Esophagus (tissue), 2 donors: Measurements from ENCODE around the gene SF3B2. TPM values are rescaled to one million over a fixed set of nuclear protein-coding genes. Genes with fewer than 3 reads are reported as not detected.
"Not testable (repeated sequence)": the region's sequence is repeated elsewhere in the genome, so short reads cannot be mapped to it uniquely, and the experiment has no call there.

Experiments used
- H3K27ac ChIP-seq, 2 donors: one replicate each; pipeline ENCODE4 v1.5.1; 2013; ENCODE audit warnings: low read depth in 2 of 2, mild to moderate bottlenecking in 2 of 2, inconsistent platforms in 1 of 2, low read length in 1 of 2, moderate library complexity in 1 of 2
- H3K27me3 ChIP-seq, 2 donors: one replicate each; pipeline ENCODE4 v1.6.1; 2013; ENCODE audit warnings: low read length in 2 of 2, control low read depth in 1 of 2, mild to moderate bottlenecking in 1 of 2; ENCODE audit not compliant: insufficient read depth in 2 of 2, control insufficient read depth in 1 of 2
- H3K36me3 ChIP-seq, 2 donors: one replicate each; pipeline ENCODE4 v1.6.1; 2013; ENCODE audit warnings: low read length in 1 of 2; ENCODE audit not compliant: control insufficient read depth in 2 of 2, insufficient read depth in 2 of 2
- H3K4me1 ChIP-seq, 2 donors: one replicate each; pipeline ENCODE4 v1.6.1; 2013; ENCODE audit warnings: low read length in 1 of 2; ENCODE audit not compliant: control insufficient read depth in 2 of 2, insufficient read depth in 2 of 2
- H3K4me3 ChIP-seq, 2 donors: one replicate each; pipeline ENCODE4 v1.5.1; 2013; ENCODE audit warnings: low read length in 2 of 2, mild to moderate bottlenecking in 2 of 2, low read depth in 1 of 2, moderate library complexity in 1 of 2
- H3K9me3 ChIP-seq, 2 donors: one replicate each; pipeline ENCODE4 v1.6.1; 2013; ENCODE audit warnings: mild to moderate bottlenecking in 2 of 2, low read depth in 1 of 2, low read length in 1 of 2, moderate library complexity in 1 of 2; ENCODE audit not compliant: control insufficient read depth in 2 of 2, insufficient read depth in 1 of 2
- WGBS, 2 donors: extraction: QIAGEN DNeasy Blood & Tissue Kit; methylation state at CpG; one replicate each; pipeline ENCODE4 v1.1.7; 2013; 5-methylcytosine and 5-hydroxymethylcytosine counted together
- polyA plus RNA-seq, 2 donors: library from polyadenylated mRNA; stranded (reverse); fragments of 200-250 nt; gene quantifications; one replicate each; pipeline ENCODE4 v1.2.3, GENCODE V29; 2013
- donor health status: healthy with polysubstance abuse.
- donor health status: Bipolar disorder and iron deficiency.

SF3B2 gene
- polyA plus RNA-seq, 2 donors = 61.9 to 80.2 TPM

DNA sequence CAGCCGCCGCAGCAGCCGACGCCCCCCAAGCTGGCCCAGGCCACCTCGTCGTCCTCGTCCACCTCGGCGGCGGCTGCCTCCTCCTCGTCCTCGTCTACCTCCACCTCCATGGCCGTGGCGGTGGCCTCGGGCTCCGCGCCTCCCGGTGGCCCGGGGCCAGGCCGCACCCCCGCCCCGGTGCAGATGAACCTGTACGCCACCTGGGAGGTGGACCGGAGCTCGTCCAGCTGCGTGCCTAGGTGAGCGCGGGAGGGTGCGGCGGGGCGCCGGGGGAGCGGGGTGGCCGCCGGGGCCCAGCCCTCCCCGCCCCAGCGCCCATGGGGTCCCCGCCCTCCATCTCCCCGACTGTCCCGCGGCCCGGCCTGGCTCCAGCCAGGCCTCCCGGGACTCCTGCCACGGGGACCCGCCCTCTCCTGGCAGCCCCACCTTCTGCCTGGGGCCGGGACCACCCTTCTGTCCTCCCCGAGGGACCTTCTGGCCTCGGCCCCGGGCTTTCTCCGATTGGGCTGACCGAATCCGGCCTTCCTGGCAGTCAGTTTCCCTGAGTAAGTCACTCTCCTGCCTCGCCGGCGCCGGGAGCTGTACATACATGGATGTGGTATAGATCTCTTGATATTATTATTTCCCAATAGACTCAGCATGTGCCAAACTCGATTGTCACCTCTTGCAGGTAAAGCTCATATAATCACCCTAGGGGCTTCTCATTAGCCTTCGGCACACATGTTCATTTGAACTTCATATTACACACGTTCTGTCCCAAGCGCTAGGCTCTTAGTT, 18.6 kb downstream of the SF3B2 start:
- peak overlapping the region; percentile 70 to 86 for H3K4me3 ChIP-seq
- H3K27ac ChIP-seq = peak overlapping the region; percentile 88 to 92
- H3K4me1 ChIP-seq = peaks cover 0 to 6% of the 10 kb centered on the region in 2 donors
- no peaks in the 10 kb centered on the region for H3K9me3 ChIP-seq
- H3K36me3 ChIP-seq = peaks cover 0 to 13% of the 10 kb centered on the region in 2 donors
- WGBS, 2 donors = 1 to 2% methylated on average over 22 to 60 of the region's 60 CpGs
- H3K27me3 ChIP-seq = no peaks in the 10 kb centered on the region

DNA sequence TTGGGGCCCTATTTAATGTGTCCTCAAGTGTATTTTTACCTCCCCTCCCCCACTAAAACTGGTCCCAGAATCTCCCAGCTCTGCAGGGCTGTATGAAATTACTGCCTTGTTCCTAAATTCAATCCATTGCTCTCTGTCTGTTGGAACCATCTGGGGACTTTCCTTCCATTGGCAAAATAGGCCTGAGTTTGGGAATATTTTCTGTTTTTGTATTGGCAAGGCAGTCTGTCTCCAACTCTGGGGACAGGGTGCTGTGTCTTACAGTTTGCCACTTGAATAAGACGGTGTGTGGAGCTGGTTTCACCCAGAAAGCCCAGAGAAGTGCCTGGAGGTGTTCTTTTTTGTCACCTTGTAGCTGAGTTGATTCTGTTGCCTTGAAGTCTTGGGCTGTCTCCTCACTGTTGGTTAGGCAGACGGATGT, 19.2 kb downstream of the SF3B2 start:
- Histone ChIP-seq H3K4me1 (peaks cover 0 to 6% of the 10 kb centered on the region in 2 donors), H3K36me3 (peaks cover 0 to 13% of the 10 kb centered on the region in 2 donors), H3K27ac (peak overlapping the region; percentile 88 to 92), H3K4me3 (peak overlapping the region; percentile 10 to 70), H3K27me3 (no peaks in the 10 kb centered on the region), H3K9me3 (no peaks in the 10 kb centered on the region)
- WGBS, 2 donors = 13 to 24% methylated on average over 2 of the region's 2 CpGs

DNA sequence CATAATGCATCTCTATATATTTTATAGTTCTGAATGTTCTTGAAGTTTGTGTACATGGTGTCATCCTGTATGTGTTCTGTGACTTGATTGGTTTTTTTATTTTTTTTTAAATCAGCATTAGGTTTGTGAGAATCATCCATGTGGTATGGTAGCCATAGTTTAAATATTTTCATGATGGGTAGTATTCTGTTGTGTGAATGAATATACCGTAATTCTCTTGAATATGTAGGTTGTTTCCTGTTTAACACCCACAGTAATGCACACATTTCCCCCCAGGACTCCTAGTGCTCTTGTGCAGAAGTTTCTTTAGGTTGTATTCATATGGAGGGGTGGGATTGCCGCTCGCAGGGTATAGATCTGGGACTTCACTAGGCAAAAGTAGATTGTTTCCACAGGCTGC, 19.9 kb downstream of the SF3B2 start:
- no peak overlapping the region for H3K4me3 ChIP-seq
- peaks cover 0 to 10% of the 10 kb centered on the region in 2 donors for H3K4me1 ChIP-seq

DNA sequence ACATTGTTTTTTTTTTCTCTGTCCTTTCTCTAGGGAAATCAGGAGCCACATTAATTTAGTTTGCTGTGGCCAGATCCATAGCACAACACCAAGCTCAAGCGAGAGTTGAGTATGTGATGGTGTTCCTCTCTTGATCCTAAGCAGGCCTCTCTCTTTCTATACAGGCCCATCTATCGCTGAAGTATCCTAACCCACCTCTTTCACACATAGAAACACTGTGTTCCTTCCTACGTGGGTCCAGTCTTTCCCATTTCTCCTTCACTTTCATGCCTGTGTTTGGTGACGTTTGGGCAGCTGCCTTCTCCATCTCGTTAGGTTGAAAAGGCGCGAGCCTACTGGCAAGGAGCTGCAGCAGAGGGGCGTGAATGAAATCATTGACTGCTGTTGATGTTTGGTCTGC, 20.4 kb downstream of the SF3B2 start:
- H3K9me3 ChIP-seq = no peaks in the 10 kb centered on the region
- H3K4me3 ChIP-seq = no peak overlapping the region
- H3K36me3 ChIP-seq = peaks cover 0 to 14% of the 10 kb centered on the region in 2 donors
- no peak overlapping the region for H3K27ac ChIP-seq
- 77 to 79% methylated on average over 8 of the region's 8 CpGs for WGBS, 2 donors
- peaks cover 0 to 10% of the 10 kb centered on the region in 2 donors for H3K4me1 ChIP-seq
- H3K27me3 ChIP-seq = no peaks in the 10 kb centered on the region

More for the DNA sequence above, 19.9 kb downstream of the SF3B2 start:
- no peaks in the 10 kb centered on the region for H3K27me3 ChIP-seq
- H3K27ac ChIP-seq = no peak overlapping the region
- 83 to 86% methylated on average over 3 of the region's 3 CpGs for WGBS, 2 donors
- no peaks in the 10 kb centered on the region for H3K9me3 ChIP-seq
- peaks cover 0 to 14% of the 10 kb centered on the region in 2 donors for H3K36me3 ChIP-seq

DNA sequence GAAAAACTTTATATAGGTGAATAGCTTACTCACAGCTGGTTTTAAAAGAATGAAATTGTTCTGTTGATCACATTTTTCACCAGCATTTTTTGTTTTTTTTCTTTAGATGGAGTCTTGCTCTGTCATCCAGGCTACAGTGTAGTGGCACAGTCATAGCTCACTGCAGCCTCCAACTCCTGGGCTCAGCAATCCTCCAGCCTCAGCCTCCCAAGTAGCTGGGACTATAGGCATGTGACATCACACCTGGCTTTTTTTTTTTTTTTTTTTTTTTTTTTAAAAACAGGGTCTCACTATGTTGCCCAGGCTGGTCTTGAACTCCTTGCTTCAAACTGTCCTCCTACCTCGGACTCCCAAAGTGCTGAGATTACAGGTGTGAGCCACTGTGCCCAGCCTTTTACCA, 21.5 kb downstream of the SF3B2 start:
- Histone ChIP-seq H3K36me3 (peaks cover 0 to 7% of the 10 kb centered on the region in 2 donors), H3K27ac (no peak overlapping the region), H3K27me3 (no peaks in the 10 kb centered on the region), H3K4me3 (no peak overlapping the region), H3K9me3 (no peaks in the 10 kb centered on the region), H3K4me1 (peaks cover 0 to 8% of the 10 kb centered on the region in 2 donors)
- 97 to 99% methylated on average over 1 of the region's 1 CpG for WGBS, 2 donors

DNA sequence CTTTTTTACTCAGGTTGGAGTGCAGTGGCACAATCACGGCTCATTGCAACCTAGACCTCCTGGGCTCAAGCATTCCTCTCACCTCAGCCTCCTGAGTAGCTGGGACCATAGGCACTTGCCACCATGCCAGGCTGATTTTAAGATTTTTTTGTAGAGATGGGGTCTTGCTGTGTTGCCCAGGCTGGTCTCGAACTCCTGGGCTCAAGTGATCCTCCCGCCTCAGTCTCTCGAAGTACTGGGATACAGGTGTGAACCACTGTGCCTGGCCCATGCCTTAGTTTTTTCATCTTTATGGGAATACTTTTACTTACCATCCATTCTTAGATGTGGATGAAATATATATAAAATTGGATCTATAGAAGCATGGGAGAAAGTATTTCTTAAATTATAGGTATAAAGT, 23.1 kb downstream of the SF3B2 start:
- 94 to 95% methylated on average over 4 of the region's 4 CpGs for WGBS, 2 donors
- Histone ChIP-seq H3K9me3 (no peaks in the 10 kb centered on the region), H3K4me3 (no peak overlapping the region), H3K27me3 (no peaks in the 10 kb centered on the region), H3K4me1 (peaks cover 0 to 6% of the 10 kb centered on the region in 2 donors), H3K36me3 (peaks cover 0 to 3% of the 10 kb centered on the region in 2 donors), H3K27ac (no peak overlapping the region)

DNA sequence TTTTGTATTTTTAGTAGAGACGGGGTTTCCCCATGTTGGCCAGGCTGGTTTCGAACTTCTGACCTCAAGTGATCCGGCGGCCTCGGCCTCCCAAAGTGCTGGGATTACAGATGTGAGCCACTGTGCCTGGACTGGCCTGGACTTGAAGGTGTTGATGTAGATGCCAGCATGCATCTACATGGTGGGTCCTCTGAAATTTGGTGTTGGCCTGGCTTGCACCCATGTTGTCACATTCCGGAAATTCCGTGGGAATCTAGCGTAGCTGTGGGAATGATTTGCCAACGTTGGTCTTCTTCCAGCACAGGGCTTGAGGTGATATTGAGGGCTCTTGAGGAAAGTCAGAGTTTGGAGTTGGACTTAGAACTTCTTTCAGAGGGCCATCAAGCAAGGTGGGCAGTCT, 24.4 kb downstream of the SF3B2 start:
- Histone ChIP-seq H3K36me3 (peaks cover 0 to 3% of the 10 kb centered on the region in 2 donors), H3K27ac (no peak overlapping the region), H3K9me3 (no peaks in the 10 kb centered on the region), H3K4me1 (peaks cover 0 to 8% of the 10 kb centered on the region in 2 donors), H3K4me3 (no peak overlapping the region), H3K27me3 (no peaks in the 10 kb centered on the region)
- WGBS, 2 donors = 55 to 83% methylated on average over 9 of the region's 9 CpGs

DNA sequence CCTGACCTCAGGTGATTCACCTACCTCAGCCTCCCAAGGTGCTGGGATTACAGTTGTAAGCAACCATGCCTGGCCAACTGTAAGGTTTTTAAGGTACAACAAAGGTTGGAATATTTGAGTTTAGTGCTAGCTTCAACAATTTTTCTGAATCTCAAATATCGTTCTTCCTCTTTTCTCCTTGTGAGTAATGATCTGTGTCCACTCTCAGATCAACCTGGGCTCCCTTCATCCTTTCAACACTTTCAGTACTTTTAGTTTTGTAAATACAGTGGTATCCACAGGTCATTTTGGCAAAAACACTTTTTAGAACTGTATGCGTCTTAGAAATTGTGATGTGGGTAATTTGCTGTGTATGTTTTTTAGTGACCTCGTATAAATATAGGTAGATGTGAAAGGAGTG, 25.8 kb downstream of the SF3B2 start:
- 88 to 89% methylated on average over 3 of the region's 3 CpGs for WGBS, 2 donors
- H3K9me3 ChIP-seq = no peaks in the 10 kb centered on the region
- H3K27ac ChIP-seq = no peak overlapping the region
- H3K36me3 ChIP-seq = peaks cover 0 to 3% of the 10 kb centered on the region in 2 donors
- no peak overlapping the region for H3K4me3 ChIP-seq
- peaks cover 0 to 6% of the 10 kb centered on the region in 2 donors for H3K4me1 ChIP-seq
- H3K27me3 ChIP-seq = no peaks in the 10 kb centered on the region

DNA sequence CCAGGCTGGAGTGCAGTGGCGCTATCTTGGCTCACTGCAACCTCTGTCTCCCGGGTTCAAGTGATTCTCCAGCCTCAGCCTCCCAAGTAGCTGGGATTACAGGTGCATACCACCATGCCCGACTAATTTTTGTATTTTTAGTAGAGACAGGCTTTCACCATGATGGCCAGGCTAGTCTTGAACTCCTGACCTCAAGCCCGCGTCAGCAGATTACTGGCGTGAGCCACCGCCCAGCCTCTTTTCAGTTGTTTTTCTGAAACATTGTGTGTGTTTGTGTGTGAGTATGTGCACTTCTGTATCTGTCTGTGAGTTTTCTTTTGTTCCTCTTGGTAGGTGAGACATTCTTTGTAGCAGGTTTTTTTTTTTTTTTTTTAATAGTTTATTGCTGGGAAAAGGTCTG, 26.8 kb downstream of the SF3B2 start:
- H3K27me3 ChIP-seq, H3K4me3 ChIP-seq, H3K9me3 ChIP-seq, H3K36me3 ChIP-seq, H3K4me1 ChIP-seq, H3K27ac ChIP-seq: not testable (repeated sequence)
- WGBS, 2 donors = 82 to 84% methylated on average over 7 of the region's 7 CpGs
